IMR-90 (cell line): ENCODE results near the gene SP140. TPM values are rescaled to one million over a fixed set of nuclear protein-coding genes. Genes with fewer than 3 reads are reported as not detected.

Experiments used
- ATAC-seq: fragments of 200-7000 bp; cut with Tn5 transposase; 2 replicates; pipeline ENCODE4 v1.9.1; 2020; ENCODE audit warnings: low read depth, mild to moderate bottlenecking, moderate library complexity
- BruUV-seq: library from RNA; stranded (reverse); fragments of 400-500 nt; replicated peaks from 2 replicates; lab custom pipeline; 2021; lab: Mats Ljungman, UMichigan
- CTCF ChIA-PET: fragments of 300-600 bp; formaldehyde crosslinking; extraction: SDS; loops from one replicate; lab custom pipeline; 2021; ENCODE audit warnings: antibody characterized with exemption; lab: Yijun Ruan, JAX
- POLR2A ChIA-PET: fragments of 300-600 bp; sonication (Branson Sonifier 250); formaldehyde crosslinking; loops from one replicate; lab custom pipeline; 2022; ENCODE audit warnings: antibody characterized with exemption; ENCODE audit not compliant: unreplicated experiment; lab: Charles Lee
- DNase-seq: peaks from one replicate; pipeline ENCODE4 v3.0.0; 2013
- H2AFZ ChIP-seq: replicated peaks from 2 replicates; pipeline ENCODE3; 2013; ENCODE audit warnings: low read length, mild to moderate bottlenecking; ENCODE audit not compliant: poor library complexity
- H2AK5ac ChIP-seq: 2 replicates; pipeline ENCODE4 v1.6.1; 2013; ENCODE audit warnings: low read depth, low read length, inconsistent platforms
- H2AK9ac ChIP-seq: replicated peaks from 2 replicates; pipeline ENCODE3; 2013; ENCODE audit warnings: mild to moderate bottlenecking, low read depth, low read length, moderate library complexity; ENCODE audit not compliant: poor library complexity
- H2BK120ac ChIP-seq: 2 replicates; pipeline ENCODE4 v1.6.1; 2013; ENCODE audit warnings: low read depth, low read length, inconsistent platforms
- H2BK15ac ChIP-seq: 3 replicates; pipeline ENCODE4 v1.6.1; 2013; ENCODE audit warnings: low read depth, low read length, inconsistent platforms
- H2BK20ac ChIP-seq: 2 replicates; pipeline ENCODE4 v1.6.1; 2013; ENCODE audit warnings: low read depth, mild to moderate bottlenecking, inconsistent platforms, low read length, moderate library complexity
- H2BK5ac ChIP-seq: 2 replicates; pipeline ENCODE4 v1.6.1; 2013; ENCODE audit warnings: mild to moderate bottlenecking, low read depth, low read length, inconsistent platforms; ENCODE audit not compliant: poor library complexity, severe bottlenecking
- H3K14ac ChIP-seq: replicated peaks from 2 replicates; pipeline ENCODE4 v1.6.1; 2013; ENCODE audit warnings: low read depth, low read length, inconsistent platforms
- H3K18ac ChIP-seq: 2 replicates; pipeline ENCODE4 v1.6.1; 2013; ENCODE audit warnings: low read depth, low read length, control low read depth
- H3K23ac ChIP-seq: 2 replicates; pipeline ENCODE4 v1.6.1; 2013; ENCODE audit warnings: low read depth, low read length, inconsistent platforms
- H3K27ac ChIP-seq: 2 replicates; pipeline ENCODE4 v1.5.1; 2013; ENCODE audit warnings: mild to moderate bottlenecking, control low read depth, low read length; ENCODE audit not compliant: insufficient read depth
- H3K27me3 ChIP-seq: 2 replicates; pipeline ENCODE4 v1.6.1; 2013; ENCODE audit warnings: low read length; ENCODE audit not compliant: control insufficient read depth, insufficient read depth
- H3K36me3 ChIP-seq: 2 replicates; pipeline ENCODE4 v1.6.1; 2013; ENCODE audit warnings: low read length, mixed read lengths; ENCODE audit not compliant: control insufficient read depth, insufficient read depth
- H3K4ac ChIP-seq: 2 replicates; pipeline ENCODE4 v1.6.1; 2013; ENCODE audit warnings: low read depth, low read length, inconsistent platforms
- H3K4me1 ChIP-seq: 2 replicates; pipeline ENCODE4 v1.6.1; 2013; ENCODE audit warnings: low read length, mixed read lengths; ENCODE audit not compliant: control insufficient read depth, insufficient read depth
- H3K4me2 ChIP-seq: 2 replicates; pipeline ENCODE4 v1.6.1; 2013; ENCODE audit warnings: low read depth, mild to moderate bottlenecking, control low read depth, low read length, moderate library complexity
- H3K4me3 ChIP-seq: 2 replicates; pipeline ENCODE4 v1.5.1; 2013; ENCODE audit warnings: low read depth, mild to moderate bottlenecking, control low read depth, low read length, moderate library complexity; ENCODE audit not compliant: insufficient read depth
- H3K56ac ChIP-seq: 2 replicates; pipeline ENCODE4 v1.6.1; 2013; ENCODE audit warnings: low read length, inconsistent platforms; ENCODE audit not compliant: insufficient read depth; ENCODE audit errors: extremely low read depth
- H3K79me1 ChIP-seq, 2 experiments: 2 replicates each; pipeline ENCODE4 v1.6.1; 2013; ENCODE audit warnings: low read length in 2 of 2, inconsistent platforms in 1 of 2, low read depth in 1 of 2
- H3K9ac ChIP-seq: 2 replicates; pipeline ENCODE4 v1.6.1; 2013; ENCODE audit warnings: low read depth, low read length, control low read depth
- H3K9me1 ChIP-seq: 2 replicates; pipeline ENCODE4 v1.6.1; 2013; ENCODE audit warnings: low read length, inconsistent platforms; ENCODE audit not compliant: insufficient read depth
- H3K9me3 ChIP-seq: 2 replicates; pipeline ENCODE4 v1.6.1; 2013; ENCODE audit warnings: low read length; ENCODE audit not compliant: control insufficient read depth, insufficient read depth
- H4K20me1 ChIP-seq: 2 replicates; pipeline ENCODE4 v1.6.1; 2013; ENCODE audit warnings: low read length, inconsistent platforms; ENCODE audit not compliant: insufficient read depth
- H4K5ac ChIP-seq: 2 replicates; pipeline ENCODE4 v1.6.1; 2013; ENCODE audit warnings: mild to moderate bottlenecking, low read depth, low read length, control low read depth
- H4K8ac ChIP-seq, 2 experiments: 2 replicates each; pipeline ENCODE4 v1.6.1; 2013; ENCODE audit warnings: low read depth in 2 of 2, low read length in 2 of 2, control low read depth in 1 of 2, inconsistent platforms in 1 of 2
- H4K91ac ChIP-seq: 2 replicates; pipeline ENCODE4 v1.6.1; 2013; ENCODE audit warnings: low read depth, low read length, inconsistent platforms; ENCODE audit not compliant: insufficient read depth
- CEBPB ChIP-seq: IDR thresholded peaks from 2 replicates; pipeline ENCODE4 v1.6.1; 2012; ENCODE audit warnings: low read depth, low read length, improper control_type of control experiment
- MAZ ChIP-seq: IDR thresholded peaks from 2 replicates; pipeline ENCODE4 v1.6.1; 2012; ENCODE audit warnings: low read depth, mild to moderate bottlenecking, low read length, improper control_type of control experiment, moderate library complexity, borderline replicate concordance
- NFE2L2 ChIP-seq: fragments of 150-350 bp; IDR thresholded peaks from 2 replicates; pipeline ENCODE4 v1.6.1; 2016; ENCODE audit warnings: low read depth, mild to moderate bottlenecking, low read length
- WGBS, 2 experiments: methylation state at CpG; one replicate each; pipeline versions ENCODE4 v1.1.5 to v1.1.7; 2013; ENCODE audit warnings: missing lambda C conversion rate in 2 of 2; ENCODE audit not compliant: insufficient read length in 1 of 2; ENCODE audit errors: extremely low coverage in 2 of 2; 5-methylcytosine and 5-hydroxymethylcytosine counted together
- dilution Hi-C: fragments of 300-500 bp; cut with HindIII; formaldehyde crosslinking; loops from one replicate; pipeline ENCODE4 v1.14.3; 2018; ENCODE audit warnings: low sequenced_read_pairs; ENCODE audit not compliant: unreplicated experiment
- in situ Hi-C: fragments of 300-500 bp; cut with MboI; formaldehyde crosslinking; loops from 3 replicates; pipeline ENCODE4 v1.14.3; 2019; ENCODE audit warnings: low sequenced_read_pairs, inconsistent platforms, mixed read lengths
- intact Hi-C: fragments of 100-400 bp; cut with micrococcal nuclease; formaldehyde crosslinking; loops from 2 replicates; pipeline ENCODE4 v1.10.0; 2022
- polyA plus RNA-seq, 3 experiments: library from polyadenylated mRNA; depleted of rRNA; stranded (reverse); fragments of >200 nt; gene quantifications; 2 replicates each; pipeline ENCODE4 v1.2.3, GENCODE V29; 2012; ENCODE audit warnings: low replicate concordance in 1 of 3
- total RNA-seq: library from RNA; depleted of rRNA; stranded (reverse); fragments of >200 nt; gene quantifications from 2 replicates; pipeline ENCODE4 v1.2.3, GENCODE V29; 2012

Gene SP140
- total and polyA plus RNA-seq, 2 of the 4 experiments (the other 2 are of a cell fraction) = 1.4 TPM

- ATAC-seq = no peak; the same call in 1 of the 2 replicates
- H3K36me3 ChIP-seq = peaks cover 2% of the 10 kb centered on the region
- peak overlapping the region; percentile 48; the same call in 1 of the 2 replicates for H2BK120ac ChIP-seq
These were observed 102.0 kb downstream of the SP140 start for GRCh38 chr2:230327418-230328154.

More at GRCh38 chr2:230327418-230328154, 102.0 kb downstream of the SP140 start:
- peak overlapping the region; percentile 85 for H3K4ac ChIP-seq
- no peaks in the 10 kb centered on the region for H3K27me3 ChIP-seq
- peak overlapping the region; percentile 78 for H3K27ac ChIP-seq
- peak overlapping the region; percentile 73; the same call in 1 of the 2 replicates for H4K91ac ChIP-seq
- peak overlapping the region; percentile 80; the same call in 1 of the 2 replicates for H3K56ac ChIP-seq
- H3K4me2 ChIP-seq = peak overlapping the region; percentile 98
- H3K9me3 ChIP-seq = peaks cover 4% of the 10 kb centered on the region; the same call in 1 of the 2 replicates
- H2AK5ac ChIP-seq = no peak overlapping the region
- intact Hi-C loops (loop anchor here (5.0 kb wide), 1 partner anchor 110 kb away; the partner anchor contains the start of gene SP110), in situ Hi-C loops (no loop called here), dilution Hi-C loops (no loop called here)
- POLR2A ChIA-PET = interaction anchor here (0.7 kb wide), 1 partner anchor 1983 kb away, joined by 3 read pairs; no protein-coding TSS in a partner anchor
- H3K9ac ChIP-seq = peak overlapping the region; percentile 97
- H2AFZ ChIP-seq = peak overlapping the region; percentile 91
- H3K23ac ChIP-seq = peak overlapping the region; percentile 75; the same call in 1 of the 2 replicates
- H3K79me1 ChIP-seq = peaks cover 19 to 22% of the 10 kb centered on the region in 2 experiments
- peak overlapping the region; percentile 14 for H2BK20ac ChIP-seq
- peak overlapping the region; percentile 99 for H4K5ac ChIP-seq
- no peaks in the 10 kb centered on the region for H3K9me1 ChIP-seq
- no peaks in the 10 kb centered on the region for H4K20me1 ChIP-seq
- BruUV-seq = TSS peak; percentile 42
- no peak overlapping the region for H2AK9ac ChIP-seq
- peak overlapping the region; percentile 84 for H2BK5ac ChIP-seq
- no CpG with 5 or more reads among the region's 5 CpGs for WGBS, 2 experiments
- peak overlapping the region; percentile 95 to 97 for H4K8ac ChIP-seq
- peak overlapping the region; percentile 87 for H3K4me3 ChIP-seq
- peak overlapping the region; percentile 77; the same call in 1 of the 3 replicates for H2BK15ac ChIP-seq
- H3K4me1 ChIP-seq = peaks cover 6% of the 10 kb centered on the region
- TF ChIP-seq CEBPB = peak; percentile 54
- TF ChIP-seq NFE2L2 = no peak
- TF ChIP-seq MAZ = no peak
- H3K18ac ChIP-seq = peak overlapping the region; percentile 80; the same call in 1 of the 2 replicates
- CTCF ChIA-PET = no interaction called here
- no peak for DNase-seq
- H3K14ac ChIP-seq = peak overlapping the region; percentile 86; the same call in 1 of the 2 replicates
